ENCODE results near the gene ZMAT3.

The ZMAT3 gene

GRCh38 chr3:179018808-179019207 lies 52.8 kb downstream of the ZMAT3 start:
- Histone ChIP-seq H3K4me2 (ENCODE audit: low read length) (no peak overlapping the region), H3K27me3 (ENCODE audit: control insufficient read depth, insufficient read depth, low read length) (no peaks in the 10 kb centered on the region), H3K4me3 (ENCODE audit: low read length) (no peak overlapping the region)

GRCh38 chr3:179016979-179017670 lies 54.5 kb downstream of the ZMAT3 start:
- H3K4me3 ChIP-seq (ENCODE audit: low read length), result no peak overlapping the region
- peaks cover 7% of the 10 kb centered on the region for H3K36me3 ChIP-seq (ENCODE audit: insufficient read depth, low read length)
- H3K27me3 ChIP-seq (ENCODE audit: control insufficient read depth, insufficient read depth, low read length), result no peaks in the 10 kb centered on the region
- no peaks in the 10 kb centered on the region for H3K9me3 ChIP-seq (replicated peaks; ENCODE audit: low read length)
- no peak overlapping the region for H3K9ac ChIP-seq (ENCODE audit: low read depth, low read length)
- no peak overlapping the region for H3K4me2 ChIP-seq (ENCODE audit: low read length)
- peaks cover 5% of the 10 kb centered on the region for H3K4me1 ChIP-seq (ENCODE audit: control insufficient read depth, insufficient read depth, low read length)

More at GRCh38 chr3:179018808-179019207, 52.8 kb downstream of the ZMAT3 start:
- Histone ChIP-seq H3K9me3 (replicated peaks; ENCODE audit: low read length) (no peaks in the 10 kb centered on the region), H3K4me1 (ENCODE audit: control insufficient read depth, insufficient read depth, low read length) (peaks cover 5% of the 10 kb centered on the region), H3K36me3 (ENCODE audit: insufficient read depth, low read length) (peaks cover 8% of the 10 kb centered on the region), H3K9ac (ENCODE audit: low read depth, low read length) (no peak overlapping the region)

DNA sequence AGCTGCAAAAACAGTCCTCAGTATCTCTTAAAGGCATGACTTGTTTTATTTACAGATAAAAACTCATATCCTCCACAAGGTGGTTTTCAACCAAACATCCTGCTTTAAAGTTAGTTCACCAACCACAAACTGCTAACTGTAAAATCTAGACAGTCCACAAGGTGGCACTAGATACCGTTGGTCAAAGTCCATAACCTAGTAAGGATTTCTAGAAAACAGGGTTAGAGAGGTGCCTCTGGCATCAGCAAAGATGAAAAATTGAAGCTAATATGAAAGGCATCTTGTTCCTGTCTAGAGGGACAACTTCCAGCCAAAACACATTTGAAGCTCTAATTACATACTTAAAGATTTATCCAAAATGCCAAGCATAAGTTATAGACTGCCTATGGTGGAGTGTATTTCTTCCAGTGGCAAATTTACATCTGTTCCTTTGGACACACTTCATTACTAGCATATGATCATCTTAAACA lies 56.0 kb downstream of the ZMAT3 start:
- H3K27me3 ChIP-seq (ENCODE audit: control insufficient read depth, insufficient read depth, low read length), result no peaks in the 10 kb centered on the region
- H3K9ac ChIP-seq (ENCODE audit: low read depth, low read length), result no peak overlapping the region
- no peaks in the 10 kb centered on the region for H3K4me1 ChIP-seq (ENCODE audit: control insufficient read depth, insufficient read depth, low read length)
- H3K4me2 ChIP-seq (ENCODE audit: low read length), result no peak overlapping the region
- no peak overlapping the region for H3K4me3 ChIP-seq (ENCODE audit: low read length)
- peaks cover 4% of the 10 kb centered on the region for H3K36me3 ChIP-seq (ENCODE audit: insufficient read depth, low read length)
- H3K9me3 ChIP-seq (replicated peaks; ENCODE audit: low read length), result no peaks in the 10 kb centered on the region

GRCh38 chr3:179005706-179006105 lies 65.9 kb downstream of the ZMAT3 start:
- Histone ChIP-seq H3K4me2 (ENCODE audit: low read length) (no peak overlapping the region), H3K9ac (ENCODE audit: low read depth, low read length) (no peak overlapping the region), H3K4me3 (ENCODE audit: low read length) (no peak overlapping the region), H3K4me1 (ENCODE audit: control insufficient read depth, insufficient read depth, low read length) (no peaks in the 10 kb centered on the region), H3K36me3 (ENCODE audit: insufficient read depth, low read length) (peaks cover 11% of the 10 kb centered on the region), H3K27me3 (ENCODE audit: control insufficient read depth, insufficient read depth, low read length) (no peaks in the 10 kb centered on the region), H3K9me3 (replicated peaks; ENCODE audit: low read length) (no peaks in the 10 kb centered on the region)

DNA sequence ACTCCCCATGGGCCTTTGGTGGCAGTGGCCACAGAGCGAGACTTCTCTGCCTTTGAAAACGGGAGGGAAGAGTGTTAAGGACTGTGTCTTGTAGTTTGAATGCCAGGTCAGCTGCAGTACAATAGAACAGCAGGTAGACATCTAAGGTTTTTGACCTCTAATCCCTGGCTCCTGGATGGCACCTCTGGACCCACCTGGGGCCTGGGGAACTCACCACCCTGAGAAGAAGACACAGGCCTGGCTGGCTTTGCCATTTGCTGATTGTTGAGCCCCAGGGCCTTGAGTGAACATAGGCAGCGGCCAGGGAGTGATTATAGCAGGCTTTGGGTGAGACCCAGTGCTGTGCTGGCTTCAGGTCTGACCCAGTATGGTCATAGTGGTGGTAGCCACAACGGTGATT lies 66.4 kb downstream of the ZMAT3 start:
- H3K9ac ChIP-seq (ENCODE audit: low read depth, low read length), result no peak overlapping the region
- no peaks in the 10 kb centered on the region for H3K27me3 ChIP-seq (ENCODE audit: control insufficient read depth, insufficient read depth, low read length)
- H3K36me3 ChIP-seq (ENCODE audit: insufficient read depth, low read length), result peaks cover 14% of the 10 kb centered on the region
- H3K4me2 ChIP-seq (ENCODE audit: low read length), result no peak overlapping the region
- no peak overlapping the region for H3K4me3 ChIP-seq (ENCODE audit: low read length)
- H3K4me1 ChIP-seq (ENCODE audit: control insufficient read depth, insufficient read depth, low read length), result no peaks in the 10 kb centered on the region
- H3K9me3 ChIP-seq (replicated peaks; ENCODE audit: low read length), result no peaks in the 10 kb centered on the region

DNA sequence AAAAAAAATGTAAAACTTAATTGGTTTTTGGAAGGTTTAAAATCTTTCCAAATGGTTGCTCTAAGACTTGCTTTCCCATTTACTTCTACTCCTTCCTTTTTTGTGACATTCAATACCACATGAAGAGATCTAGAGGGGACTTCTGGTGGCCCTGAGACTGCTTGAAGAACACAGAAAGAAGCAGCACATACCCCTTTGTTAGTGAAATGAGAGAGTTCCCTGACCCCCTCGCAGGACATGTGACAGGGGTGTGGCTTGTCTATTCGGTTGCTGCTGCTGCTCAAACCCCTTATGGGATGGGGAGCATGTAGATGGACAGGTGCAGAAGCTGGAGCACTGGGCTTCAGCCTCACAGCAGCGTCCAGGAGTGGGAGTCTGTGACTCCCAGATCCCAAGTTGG lies 71.0 kb downstream of the ZMAT3 start:
- Histone ChIP-seq H3K4me1 (ENCODE audit: control insufficient read depth, insufficient read depth, low read length) (peaks cover 2% of the 10 kb centered on the region), H3K27me3 (ENCODE audit: control insufficient read depth, insufficient read depth, low read length) (no peaks in the 10 kb centered on the region), H3K4me3 (ENCODE audit: low read length) (no peak overlapping the region), H3K36me3 (ENCODE audit: insufficient read depth, low read length) (peaks cover 17% of the 10 kb centered on the region), H3K4me2 (ENCODE audit: low read length) (no peak overlapping the region), H3K9me3 (replicated peaks; ENCODE audit: low read length) (no peaks in the 10 kb centered on the region), H3K9ac (ENCODE audit: low read depth, low read length) (no peak overlapping the region)

GRCh38 chr3:179000144-179000543 lies 71.5 kb downstream of the ZMAT3 start:
- no peak overlapping the region for H3K4me3 ChIP-seq (ENCODE audit: low read length)
- no peaks in the 10 kb centered on the region for H3K27me3 ChIP-seq (ENCODE audit: control insufficient read depth, insufficient read depth, low read length)
- no peak overlapping the region for H3K4me2 ChIP-seq (ENCODE audit: low read length)
- peaks cover 17% of the 10 kb centered on the region for H3K36me3 ChIP-seq (ENCODE audit: insufficient read depth, low read length)
- no peaks in the 10 kb centered on the region for H3K9me3 ChIP-seq (replicated peaks; ENCODE audit: low read length)
- H3K4me1 ChIP-seq (ENCODE audit: control insufficient read depth, insufficient read depth, low read length), result peaks cover 2% of the 10 kb centered on the region
- H3K9ac ChIP-seq (ENCODE audit: low read depth, low read length), result no peak overlapping the region

DNA sequence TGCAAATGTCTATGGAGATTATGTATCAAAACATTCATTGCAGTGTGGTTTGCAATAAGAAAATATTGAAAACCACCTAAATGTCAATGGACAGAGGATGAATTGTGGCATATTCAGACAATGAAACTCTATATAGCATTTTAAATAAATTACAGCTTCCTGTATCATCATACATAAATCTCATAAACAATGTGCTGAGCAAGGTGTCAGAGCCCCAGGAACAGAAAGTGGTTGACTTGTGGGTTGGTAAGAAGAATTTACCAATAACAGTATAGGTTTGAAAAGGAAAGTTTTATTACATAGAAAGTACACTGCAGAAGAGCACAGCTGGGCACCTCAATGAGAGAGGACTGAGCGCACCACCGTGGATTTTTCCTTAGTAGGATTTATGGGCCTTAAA lies 75.2 kb downstream of the ZMAT3 start:
- no peaks in the 10 kb centered on the region for H3K27me3 ChIP-seq (ENCODE audit: control insufficient read depth, insufficient read depth, low read length)
- no peak overlapping the region for H3K4me2 ChIP-seq (ENCODE audit: low read length)
- H3K4me3 ChIP-seq (ENCODE audit: low read length), result no peak overlapping the region
- H3K9me3 ChIP-seq (replicated peaks; ENCODE audit: low read length), result no peaks in the 10 kb centered on the region
- H3K36me3 ChIP-seq (ENCODE audit: insufficient read depth, low read length), result peaks cover 26% of the 10 kb centered on the region
- no peak overlapping the region for H3K9ac ChIP-seq (ENCODE audit: low read depth, low read length)
- peaks cover 2% of the 10 kb centered on the region for H3K4me1 ChIP-seq (ENCODE audit: control insufficient read depth, insufficient read depth, low read length)

DNA sequence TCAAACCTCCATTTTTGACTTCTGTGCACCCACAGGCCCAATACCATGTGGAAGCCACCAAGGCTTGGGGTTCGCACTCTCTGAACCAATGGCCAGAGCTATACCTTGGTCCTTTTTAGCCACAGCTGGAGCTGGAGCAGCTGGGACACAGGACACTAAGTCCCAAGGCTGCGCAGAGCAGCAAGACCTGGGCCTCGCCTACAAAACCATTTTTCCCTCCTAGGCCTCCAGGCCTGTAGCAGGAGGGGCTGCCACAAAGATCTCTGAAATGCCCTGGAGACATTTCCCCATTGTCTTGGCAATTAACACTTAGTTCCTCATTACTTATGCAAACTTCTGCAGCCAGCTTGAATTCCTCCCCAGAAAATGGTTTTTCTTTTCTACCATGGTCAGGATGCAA lies 81.3 kb downstream of the ZMAT3 start:
- H3K9me3 ChIP-seq (replicated peaks; ENCODE audit: low read length), result peaks cover 21% of the 10 kb centered on the region
- no peaks in the 10 kb centered on the region for H3K4me1 ChIP-seq (ENCODE audit: control insufficient read depth, insufficient read depth, low read length)
- no peaks in the 10 kb centered on the region for H3K27me3 ChIP-seq (ENCODE audit: control insufficient read depth, insufficient read depth, low read length)
- H3K4me3 ChIP-seq (ENCODE audit: low read length), result no peak overlapping the region
- no peak overlapping the region for H3K9ac ChIP-seq (ENCODE audit: low read depth, low read length)
- no peak overlapping the region for H3K4me2 ChIP-seq (ENCODE audit: low read length)
- peaks cover 28% of the 10 kb centered on the region for H3K36me3 ChIP-seq (ENCODE audit: insufficient read depth, low read length)

- H3K4me3 ChIP-seq (ENCODE audit: low read length), result no peak overlapping the region
- H3K9ac ChIP-seq (ENCODE audit: low read depth, low read length), result no peak overlapping the region
- no peaks in the 10 kb centered on the region for H3K4me1 ChIP-seq (ENCODE audit: control insufficient read depth, insufficient read depth, low read length)
- peaks cover 28% of the 10 kb centered on the region for H3K36me3 ChIP-seq (ENCODE audit: insufficient read depth, low read length)
- peaks cover 21% of the 10 kb centered on the region for H3K9me3 ChIP-seq (replicated peaks; ENCODE audit: low read length)
- no peak overlapping the region for H3K4me2 ChIP-seq (ENCODE audit: low read length)
- H3K27me3 ChIP-seq (ENCODE audit: control insufficient read depth, insufficient read depth, low read length), result no peaks in the 10 kb centered on the region
Observed at GRCh38 chr3:178989821-178990220, 81.8 kb downstream of the ZMAT3 start.

GRCh38 chr3:178987745-178988144 lies 83.9 kb downstream of the ZMAT3 start:
- Histone ChIP-seq H3K4me3 (ENCODE audit: low read length) (no peak overlapping the region), H3K4me1 (ENCODE audit: control insufficient read depth, insufficient read depth, low read length) (no peaks in the 10 kb centered on the region), H3K4me2 (ENCODE audit: low read length) (no peak overlapping the region), H3K9ac (ENCODE audit: low read depth, low read length) (no peak overlapping the region), H3K27me3 (ENCODE audit: control insufficient read depth, insufficient read depth, low read length) (no peaks in the 10 kb centered on the region), H3K9me3 (replicated peaks; ENCODE audit: low read length) (peaks cover 21% of the 10 kb centered on the region), H3K36me3 (ENCODE audit: insufficient read depth, low read length) (peaks cover 16% of the 10 kb centered on the region)

DNA sequence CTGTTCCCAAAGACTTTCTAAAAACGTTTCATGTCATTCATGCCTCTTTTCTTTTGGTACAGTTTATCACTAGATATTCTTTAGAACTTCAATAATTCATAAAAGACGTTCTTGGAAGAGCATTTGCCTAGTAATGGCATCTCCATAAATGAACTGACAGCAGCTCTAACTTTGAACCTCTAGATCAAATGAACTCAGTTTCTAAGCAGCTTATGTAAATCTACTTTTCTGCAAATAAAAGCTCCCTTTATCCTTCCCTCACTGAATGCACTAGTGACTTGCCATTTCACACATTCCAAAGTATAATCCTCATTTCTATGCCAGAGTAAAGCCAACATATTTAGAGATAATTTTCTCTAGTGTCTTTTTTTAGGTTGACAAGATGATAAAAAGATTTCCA lies 85.2 kb downstream of the ZMAT3 start:
- Histone ChIP-seq H3K9me3 (replicated peaks; ENCODE audit: low read length) (peaks cover 21% of the 10 kb centered on the region), H3K4me2 (ENCODE audit: low read length) (no peak overlapping the region), H3K36me3 (ENCODE audit: insufficient read depth, low read length) (peaks cover 16% of the 10 kb centered on the region), H3K9ac (ENCODE audit: low read depth, low read length) (no peak overlapping the region), H3K4me3 (ENCODE audit: low read length) (no peak overlapping the region), H3K27me3 (ENCODE audit: control insufficient read depth, insufficient read depth, low read length) (no peaks in the 10 kb centered on the region), H3K4me1 (ENCODE audit: control insufficient read depth, insufficient read depth, low read length) (no peaks in the 10 kb centered on the region)

All from skeletal muscle satellite cell (primary cell).